Neural crest cell (in vitro differentiated cells): ENCODE results near the gene MYO15A. TPM values are rescaled to one million over a fixed set of nuclear protein-coding genes. Genes with fewer than 3 reads are reported as not detected.

Experiments used
- DNase-seq: peaks from one replicate; pipeline ENCODE4 v3.0.0; 2021; ENCODE audit warnings: low read depth, mixed read lengths, low spot score
- H3K27ac Mint-ChIP-seq: one replicate; pipeline ENCODE4 v1.8.0; 2021; ENCODE audit warnings: mild to moderate bottlenecking, mixed read lengths; ENCODE audit not compliant: unreplicated experiment
- H3K27me3 Mint-ChIP-seq: 2 replicates; pipeline ENCODE4 v1.8.0; 2021; ENCODE audit warnings: low read depth, mild to moderate bottlenecking, mixed read lengths
- H3K36me3 Mint-ChIP-seq: 2 replicates; pipeline ENCODE4 v1.8.0; 2021; ENCODE audit warnings: low read depth, mild to moderate bottlenecking, mixed read lengths
- H3K4me1 Mint-ChIP-seq: 2 replicates; pipeline ENCODE4 v1.8.0; 2021; ENCODE audit warnings: mixed read lengths
- H3K4me3 Mint-ChIP-seq: one replicate; pipeline ENCODE4 v1.8.0; 2021; ENCODE audit warnings: mild to moderate bottlenecking, mixed read lengths
- H3K9me3 Mint-ChIP-seq: 2 replicates; pipeline ENCODE4 v1.8.0; 2021; ENCODE audit warnings: mixed read lengths
- CTCF ChIP-seq: fragments of 200-600 bp; sonication (generic); conservative IDR thresholded peaks from 2 replicates; pipeline ENCODE4 v1.5.0; 2021; ENCODE audit warnings: antibody characterized with exemption, mild to moderate bottlenecking
- long read RNA-seq: library from polyadenylated mRNA; unstranded; transcript quantifications from one replicate; pipeline ENCODE4 v2.0.0, GENCODE V29; 2020
- total RNA-seq: library from RNA; stranded (reverse); gene quantifications from 2 replicates; pipeline ENCODE4 v1.2.1, GENCODE V29; 2021

MYO15A gene
- total RNA-seq, result 1.3 and 1.6 TPM in 2 replicates
- long read RNA-seq, partial matches to known transcripts, result 0 of 1 reads
- long read RNA-seq, other reads (novel, unspliced or antisense), result 1 of 1 reads

DNA sequence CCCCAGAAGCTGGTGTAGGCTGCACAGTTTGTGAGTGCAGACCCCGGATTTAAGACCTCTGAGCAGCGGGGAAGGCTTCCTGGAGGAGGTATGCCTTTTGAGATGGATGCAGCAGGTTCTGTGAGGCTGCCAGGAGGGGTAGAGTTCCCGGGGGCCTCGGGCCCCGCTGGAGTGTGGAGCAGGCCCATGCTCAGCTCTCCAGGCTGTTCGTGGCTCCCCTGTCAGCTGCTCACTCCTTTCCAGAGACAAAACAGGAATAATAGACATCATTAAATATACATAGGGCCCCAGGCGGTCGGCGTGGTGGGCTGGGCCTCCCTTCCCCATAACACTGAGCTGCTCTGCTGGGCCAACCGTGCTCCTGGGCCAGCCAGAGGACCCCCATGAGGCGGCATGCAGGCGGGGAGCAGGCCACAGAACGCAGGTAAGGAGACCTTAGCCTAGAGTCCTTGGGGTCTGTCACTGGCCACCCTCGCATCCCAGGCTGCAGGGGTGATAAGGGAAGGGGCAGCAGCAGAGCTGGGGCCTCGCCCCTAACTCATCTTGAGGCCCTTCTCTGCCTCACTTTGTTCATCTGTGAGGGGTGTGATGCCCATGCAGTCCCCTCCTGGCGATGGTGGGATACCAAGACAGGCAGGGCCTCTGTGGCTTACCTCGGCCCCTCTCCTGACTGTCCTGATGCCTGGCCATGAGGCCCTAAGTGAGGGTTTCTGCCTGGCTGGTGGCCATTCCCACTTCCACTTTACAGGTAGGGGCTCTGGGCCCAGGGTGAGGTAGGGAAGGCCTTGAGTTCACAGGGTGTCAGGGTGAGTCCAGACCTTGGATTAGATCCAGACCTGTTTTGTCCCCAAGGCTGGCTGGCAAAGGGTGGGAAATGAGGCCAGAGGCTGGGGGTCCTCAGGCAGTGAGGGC is at the start of gene MYO15A:
MYO15A (plus strand) TSS at position 356 of the 912 bp plus-strand sequence. CDS start 10,045 bp downstream, outside the sequence.
- no peaks in the 10 kb centered on the region for H3K9me3 Mint-ChIP-seq
- H3K27ac Mint-ChIP-seq, result peak within 1 kb of the TSS; percentile 71
- DNase-seq, result no peak
- no peak within 1 kb of the TSS for H3K4me3 Mint-ChIP-seq
- H3K36me3 Mint-ChIP-seq, result no peaks in the 10 kb centered on the region
- H3K27me3 Mint-ChIP-seq, result no peaks in the 10 kb centered on the region
- H3K4me1 Mint-ChIP-seq, result peaks cover 12% of the 10 kb centered on the region
- no peak for TF ChIP-seq CTCF

GRCh38 chr17:18059283-18059682 is 49.3 kb upstream of the MYO15A start:
- H3K36me3 Mint-ChIP-seq, result peaks cover 6% of the 10 kb centered on the region
- TF ChIP-seq CTCF, result no peak
- H3K9me3 Mint-ChIP-seq, result no peaks in the 10 kb centered on the region
- no peak overlapping the region for H3K27ac Mint-ChIP-seq
- no peaks in the 10 kb centered on the region for H3K27me3 Mint-ChIP-seq
- no peaks in the 10 kb centered on the region for H3K4me1 Mint-ChIP-seq
- DNase-seq, result no peak
- H3K4me3 Mint-ChIP-seq, result no peak overlapping the region

GRCh38 chr17:18064053-18064452 is 44.5 kb upstream of the MYO15A start:
- Mint-ChIP-seq H3K27me3 (no peaks in the 10 kb centered on the region), H3K4me3 (no peak overlapping the region), H3K36me3 (peaks cover 7% of the 10 kb centered on the region), H3K4me1 (no peaks in the 10 kb centered on the region), H3K27ac (no peak overlapping the region), H3K9me3 (no peaks in the 10 kb centered on the region)
- no peak for TF ChIP-seq CTCF
- no peak for DNase-seq

DNA sequence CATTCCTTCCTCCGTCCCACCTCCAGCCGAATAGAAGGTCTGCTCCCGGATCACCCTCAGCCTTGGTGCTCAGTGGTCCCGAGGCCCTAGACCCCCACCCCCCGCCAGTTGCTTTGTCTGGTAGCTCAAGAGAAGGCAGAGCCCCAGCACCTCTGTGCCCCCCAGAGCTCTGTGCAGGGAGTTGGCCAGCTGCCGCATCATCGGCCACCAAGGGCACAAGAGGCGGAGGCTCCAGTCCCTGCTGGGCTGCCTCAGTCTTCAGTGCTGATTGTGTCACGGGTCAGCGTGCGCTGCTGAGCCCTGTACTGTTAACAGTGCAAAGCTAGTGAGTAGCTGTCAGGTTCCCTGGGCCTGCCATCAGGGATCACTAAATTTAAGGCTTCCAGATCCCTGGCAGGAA is 43.0 kb upstream of the MYO15A start:
- Mint-ChIP-seq H3K27me3 (no peaks in the 10 kb centered on the region), H3K36me3 (peaks cover 5% of the 10 kb centered on the region), H3K9me3 (no peaks in the 10 kb centered on the region), H3K27ac (no peak overlapping the region), H3K4me1 (no peaks in the 10 kb centered on the region), H3K4me3 (no peak overlapping the region)
- TF ChIP-seq CTCF, result no peak
- no peak for DNase-seq

DNA sequence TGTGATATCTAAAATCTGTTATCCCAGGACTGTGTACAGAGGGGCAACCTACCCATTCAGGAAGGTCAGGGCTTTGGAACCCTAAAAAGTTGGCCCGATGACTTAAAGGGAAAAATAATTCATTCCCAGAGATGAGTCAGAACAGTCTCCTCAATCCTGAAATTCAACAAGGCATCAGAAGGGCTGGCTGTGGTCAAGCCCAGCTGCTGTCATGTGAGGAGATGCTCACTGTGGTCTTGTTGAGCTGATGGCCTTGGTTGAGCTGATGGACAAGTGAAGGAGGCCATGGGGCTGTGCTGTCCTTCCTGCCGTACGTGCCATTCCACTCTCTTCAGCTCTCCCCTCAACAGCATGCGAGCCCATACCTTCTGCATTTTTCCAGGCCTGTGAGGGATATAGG is 41.7 kb upstream of the MYO15A start:
- no peak overlapping the region for H3K4me3 Mint-ChIP-seq
- peaks cover 13% of the 10 kb centered on the region for H3K4me1 Mint-ChIP-seq
- DNase-seq, result no peak
- no peaks in the 10 kb centered on the region for H3K27me3 Mint-ChIP-seq
- H3K9me3 Mint-ChIP-seq, result no peaks in the 10 kb centered on the region
- peaks cover 5% of the 10 kb centered on the region for H3K36me3 Mint-ChIP-seq
- no peak overlapping the region for H3K27ac Mint-ChIP-seq
- no peak for TF ChIP-seq CTCF
